ENCODE measurements around the gene SKP2. TPM values are rescaled to one million over a fixed set of nuclear protein-coding genes. Genes with fewer than 3 reads are reported as not detected.

SKP2 gene
- total RNA-seq, 1 donor from 2014 or later: 16.8 TPM

- no peak for DNase-seq (ENCODE audit: low spot score)
These were observed 47.7 kb downstream of the SKP2 start for GRCh38 chr5:36199620-36200019.

DNA sequence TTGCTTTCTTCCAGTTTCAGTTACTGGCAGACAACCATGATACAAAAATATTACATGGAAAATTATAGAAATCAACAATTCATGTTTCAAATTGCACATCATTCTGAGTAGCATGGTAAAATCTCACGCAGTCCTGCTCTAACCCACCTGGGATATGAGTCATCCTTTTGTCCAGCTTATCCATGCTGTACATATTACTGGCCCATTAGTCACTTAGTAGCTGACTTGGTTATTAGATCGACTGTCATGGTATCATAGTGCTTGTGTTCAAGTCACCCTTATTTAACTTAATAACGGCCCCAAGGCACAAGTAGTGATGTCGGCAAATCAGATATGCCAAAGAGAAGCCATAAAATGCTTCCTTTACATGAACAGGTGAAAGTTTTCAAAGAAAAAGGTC, 48.6 kb downstream of the SKP2 start:
- no peak for DNase-seq (ENCODE audit: low spot score)

- DNase-seq (ENCODE audit: low spot score): no peak
These were observed 50.6 kb downstream of the SKP2 start for GRCh38 chr5:36202521-36202961.

DNA sequence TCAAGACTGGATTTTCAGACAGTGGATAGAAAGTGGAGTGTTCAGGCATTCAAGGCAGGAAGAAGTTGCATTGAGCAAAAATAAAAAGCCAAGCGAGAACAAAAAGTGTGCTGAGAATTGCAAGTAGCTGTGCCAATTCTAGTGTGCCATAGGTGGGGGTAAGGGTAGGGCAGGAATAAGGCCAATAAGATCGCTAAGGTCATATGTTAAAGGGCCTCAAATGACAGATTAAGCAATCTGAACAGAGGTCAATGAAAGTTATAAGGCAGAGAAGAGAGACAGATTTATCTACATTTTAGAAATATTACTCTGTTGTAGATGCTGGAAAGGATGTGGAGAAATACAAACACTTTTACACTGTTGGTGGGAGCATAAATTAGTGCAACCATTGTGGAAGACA, 53.4 kb downstream of the SKP2 start:
- no peak for DNase-seq (ENCODE audit: low spot score)

- DNase-seq (ENCODE audit: low spot score): no peak
These were observed 55.0 kb downstream of the SKP2 start for GRCh38 chr5:36206913-36207312.

DNA sequence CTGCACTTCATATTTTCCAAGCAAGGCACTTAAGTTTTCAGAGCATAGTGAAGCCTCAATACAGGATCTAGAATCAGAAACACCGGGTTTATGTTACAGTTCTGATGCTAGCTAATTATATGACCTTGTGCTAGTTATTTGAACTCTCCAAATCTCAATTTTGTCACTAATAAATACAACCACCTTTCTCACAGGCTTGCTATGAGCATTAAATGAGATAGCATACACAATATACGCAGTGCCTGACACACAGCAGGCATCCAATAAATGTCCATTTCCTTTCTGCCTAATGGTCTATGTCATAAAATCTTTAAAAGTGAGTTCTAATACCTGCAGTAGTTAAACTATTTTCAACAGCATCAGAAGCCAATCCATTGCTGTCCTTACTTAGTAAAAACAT, 56.9 kb downstream of the SKP2 start:
- no peak for DNase-seq (ENCODE audit: low spot score)

DNA sequence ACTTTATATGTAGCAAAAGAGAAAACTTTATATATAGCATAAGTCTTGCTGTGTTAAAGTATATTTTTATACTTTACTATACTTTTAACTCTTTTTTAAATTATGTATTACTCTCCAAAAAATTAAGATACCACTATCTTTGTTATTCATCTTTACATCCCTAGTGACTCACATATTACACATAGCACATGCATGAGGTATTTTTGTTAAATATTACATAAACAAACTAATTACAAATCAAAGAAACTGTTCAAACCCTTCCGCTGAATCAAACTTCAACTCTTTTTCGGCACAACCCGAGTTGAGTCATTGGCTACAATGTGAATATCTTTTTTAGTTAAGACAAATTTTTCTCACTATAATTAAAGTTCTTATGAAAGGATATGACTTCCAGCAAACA, 57.8 kb downstream of the SKP2 start:
- DNase-seq (ENCODE audit: low spot score): no peak

- DNase-seq (ENCODE audit: low spot score): no peak
These were observed 62.5 kb downstream of the SKP2 start for GRCh38 chr5:36214436-36214835.

GRCh38 chr5:36215910-36216309, 64.0 kb downstream of the SKP2 start:
- no peak for DNase-seq (ENCODE audit: low spot score)

GRCh38 chr5:36217567-36217966, 65.7 kb downstream of the SKP2 start:
- no peak for DNase-seq (ENCODE audit: low spot score)

- no peak for DNase-seq (ENCODE audit: low spot score)
These were observed 66.1 kb downstream of the SKP2 start for GRCh38 chr5:36217988-36218387.

DNA sequence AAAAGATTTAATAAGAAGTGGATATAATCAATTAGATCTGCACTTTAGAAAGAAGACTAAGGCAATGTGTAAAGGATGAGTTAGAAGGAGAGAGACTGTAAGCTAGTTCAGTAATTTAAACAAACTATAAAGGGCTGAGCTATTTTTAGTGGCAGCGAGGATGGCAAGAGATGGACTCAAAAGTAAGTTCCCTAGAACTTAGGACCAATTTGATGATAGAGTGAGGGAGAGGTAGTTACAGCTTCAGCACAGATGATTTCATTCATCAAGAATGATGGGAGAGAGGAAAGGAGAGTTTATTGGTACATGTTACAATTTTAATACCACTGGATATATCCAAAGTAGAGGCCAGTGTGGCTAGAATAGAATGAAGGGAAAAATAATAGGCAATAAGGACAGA, 70.7 kb downstream of the SKP2 start:
- no peak for DNase-seq (ENCODE audit: low spot score)

- DNase-seq (ENCODE audit: low spot score): no peak
These were observed 75.1 kb downstream of the SKP2 start for GRCh38 chr5:36227046-36227445.

DNA sequence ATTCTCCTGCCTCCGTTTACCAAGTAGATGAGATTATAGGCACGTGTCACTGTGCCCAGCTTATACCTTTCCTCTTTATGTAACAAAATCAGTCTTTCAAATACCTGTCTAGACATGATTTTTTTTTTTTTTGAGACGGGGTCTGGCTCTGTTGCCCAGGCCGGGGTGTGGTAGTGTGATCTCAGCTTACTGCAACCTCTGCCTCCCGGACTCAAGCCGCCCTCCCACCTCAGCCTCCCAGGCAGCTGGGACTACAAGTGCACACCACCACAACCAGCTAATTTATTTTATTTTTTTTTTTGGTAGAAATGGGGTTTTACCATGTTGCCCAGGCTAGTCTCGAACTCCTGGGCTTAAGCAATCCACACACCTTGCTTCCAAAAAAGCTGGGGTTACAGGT, 76.6 kb downstream of the SKP2 start:
- DNase-seq (ENCODE audit: low spot score): no peak

DNA sequence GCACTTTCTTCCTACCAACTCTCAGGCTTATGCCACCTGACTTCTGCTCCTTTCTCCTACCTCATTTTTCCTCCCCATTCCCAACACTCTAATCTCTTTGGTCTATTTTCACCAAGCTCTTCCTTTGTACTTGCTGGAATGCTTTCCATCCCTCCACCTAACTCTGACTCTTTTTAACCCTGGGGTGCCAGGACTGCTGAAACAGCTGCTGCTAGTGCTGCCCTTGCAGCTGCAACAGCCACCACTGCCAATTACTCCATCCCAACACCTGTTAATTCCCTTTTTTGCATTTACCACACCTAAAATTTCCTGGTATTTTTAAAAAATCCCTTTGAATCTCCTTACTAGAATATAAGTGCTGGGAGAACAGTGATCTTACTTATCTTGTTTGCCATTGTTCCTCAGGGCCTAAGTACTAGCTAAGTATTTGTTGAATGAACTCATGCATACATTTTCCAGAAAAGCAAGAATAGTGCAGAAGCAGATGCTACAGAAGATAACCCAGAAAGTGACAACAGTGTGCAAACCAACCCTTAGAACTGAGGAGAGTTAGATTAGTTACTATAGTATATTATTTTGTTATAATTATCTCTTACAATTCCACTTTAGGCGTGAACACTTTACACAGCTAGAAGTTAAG, 78.4 kb downstream of the SKP2 start:
- no peak for DNase-seq (ENCODE audit: low spot score)

GRCh38 chr5:36232533-36232932, 80.6 kb downstream of the SKP2 start:
- DNase-seq (ENCODE audit: low spot score): no peak

Other genes starting within 250 kb of the SKP2 start
- not detected for gene CAPSL, start 213.5 kb upstream of the SKP2 start, total RNA-seq
- not detected for gene UGT3A1, start 160.7 kb upstream of the SKP2 start, total RNA-seq
- gene UGT3A2, start 85.2 kb upstream of the SKP2 start, total RNA-seq: not detected
- 13.9 TPM for gene LMBRD2, start 224 bp upstream of the SKP2 start, total RNA-seq
- gene NADK2, start 89.8 kb downstream of the SKP2 start, total RNA-seq: 36.8 TPM
- gene RANBP3L, start 149.8 kb downstream of the SKP2 start, total RNA-seq: 3.9 TPM

Measured in mucosa of gallbladder (tissue), 1 donor.